ENCODE results near the gene PMS2.
"Not testable (repeated sequence)": the region's sequence is repeated elsewhere in the genome, so short reads cannot be mapped to it uniquely, and the experiment has no call there.

PMS2 gene

DNA sequence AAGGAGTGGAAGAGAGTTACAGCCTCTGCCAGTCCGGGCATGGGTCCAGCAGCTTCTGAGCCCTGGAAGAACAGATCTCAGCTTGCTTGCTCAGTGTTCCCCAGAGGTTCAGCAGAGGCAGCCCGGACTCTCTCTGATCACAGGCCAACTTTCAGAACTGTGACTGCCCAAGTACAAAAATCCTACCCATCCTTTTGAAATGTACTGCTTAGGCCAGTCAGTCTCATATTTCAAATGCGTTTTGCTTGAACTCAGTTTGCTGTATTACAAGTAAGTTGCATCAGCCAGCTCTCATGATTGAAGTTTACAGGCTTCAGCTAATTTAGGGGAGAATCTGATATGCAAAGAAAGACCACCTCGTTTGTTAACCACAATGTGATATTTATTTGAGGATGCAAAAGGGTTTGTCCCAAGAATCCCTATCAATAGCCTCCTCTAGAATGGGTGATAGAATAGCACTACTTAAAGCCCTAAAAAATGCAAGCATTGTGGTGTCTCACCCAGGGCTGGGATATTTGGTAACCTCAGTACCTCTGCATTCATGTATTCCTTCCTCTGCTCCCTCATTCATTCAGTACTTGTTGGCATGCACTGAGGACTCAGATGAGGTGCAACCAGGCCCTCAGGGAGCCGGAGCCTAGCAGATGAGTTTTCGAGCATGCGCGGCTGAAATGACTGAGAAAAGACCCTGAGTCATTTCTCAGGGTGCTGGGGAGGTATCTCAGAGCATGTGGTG, 7.2 kb upstream of the PMS2 start:
- no peak for DNase-seq (ENCODE audit: low read depth in 2 of 2)

GRCh38 chr7:6012355-6013104, 3.7 kb upstream of the PMS2 start:
- DNase-seq (ENCODE audit: low read depth in 2 of 2): no peak

GRCh38 chr7:6011541-6011940, 2.7 kb upstream of the PMS2 start:
- no peak for DNase-seq (ENCODE audit: low read depth in 2 of 2)

GRCh38 chr7:6010370-6010769, 1.5 kb upstream of the PMS2 start:
- not testable (repeated sequence) for DNase-seq (ENCODE audit: low read depth in 2 of 2)

DNA sequence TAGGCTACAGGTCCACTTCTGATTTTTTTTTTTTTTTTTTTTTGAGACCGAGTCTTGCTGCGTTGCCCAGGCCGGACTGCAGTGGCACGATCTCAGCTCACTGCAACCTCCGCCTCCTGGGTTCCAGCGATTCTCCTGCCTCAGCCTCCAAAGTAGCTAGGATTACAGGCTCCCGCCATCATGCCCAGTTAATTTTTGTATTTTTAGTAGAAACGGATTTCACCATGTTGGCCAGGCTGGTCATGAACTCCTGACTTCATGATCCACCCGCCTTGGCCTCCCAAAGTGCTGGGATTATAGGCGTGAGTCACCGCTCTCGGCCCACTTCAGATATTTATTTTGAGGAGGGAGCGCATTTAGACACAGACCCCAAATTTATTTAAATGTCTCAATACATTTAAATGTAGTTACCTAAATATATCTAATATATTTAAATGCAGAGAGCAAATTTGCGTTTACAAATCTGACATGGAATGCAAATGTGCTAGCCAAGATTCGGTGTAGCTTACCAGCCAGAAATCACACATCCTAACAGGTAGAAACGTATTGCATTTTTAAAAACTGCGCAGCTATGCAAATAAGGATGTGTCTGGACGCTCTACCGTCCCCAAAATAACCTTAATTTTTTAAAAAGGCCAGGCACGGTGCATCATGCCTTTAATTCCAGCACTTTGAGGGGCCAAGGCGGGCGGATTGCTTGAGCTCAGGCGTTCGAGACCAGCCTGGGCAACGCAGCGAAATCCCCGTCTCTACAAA, 836 bp downstream of the PMS2 start:
- not testable (repeated sequence) for DNase-seq (ENCODE audit: low read depth in 2 of 2)

- DNase-seq (ENCODE audit: low read depth in 2 of 2): no peak
Measured at GRCh38 chr7:6007386-6007785, 1.5 kb downstream of the PMS2 start.

GRCh38 chr7:5997210-5997808, 11.5 kb downstream of the PMS2 start:
- peak in 1 of 2 donors; percentile 15 for DNase-seq (ENCODE audit: low read depth in 2 of 2)

- DNase-seq (ENCODE audit: low read depth in 2 of 2): not testable (repeated sequence)
Measured at GRCh38 chr7:5987061-5987460, 21.8 kb downstream of the PMS2 start.

DNA sequence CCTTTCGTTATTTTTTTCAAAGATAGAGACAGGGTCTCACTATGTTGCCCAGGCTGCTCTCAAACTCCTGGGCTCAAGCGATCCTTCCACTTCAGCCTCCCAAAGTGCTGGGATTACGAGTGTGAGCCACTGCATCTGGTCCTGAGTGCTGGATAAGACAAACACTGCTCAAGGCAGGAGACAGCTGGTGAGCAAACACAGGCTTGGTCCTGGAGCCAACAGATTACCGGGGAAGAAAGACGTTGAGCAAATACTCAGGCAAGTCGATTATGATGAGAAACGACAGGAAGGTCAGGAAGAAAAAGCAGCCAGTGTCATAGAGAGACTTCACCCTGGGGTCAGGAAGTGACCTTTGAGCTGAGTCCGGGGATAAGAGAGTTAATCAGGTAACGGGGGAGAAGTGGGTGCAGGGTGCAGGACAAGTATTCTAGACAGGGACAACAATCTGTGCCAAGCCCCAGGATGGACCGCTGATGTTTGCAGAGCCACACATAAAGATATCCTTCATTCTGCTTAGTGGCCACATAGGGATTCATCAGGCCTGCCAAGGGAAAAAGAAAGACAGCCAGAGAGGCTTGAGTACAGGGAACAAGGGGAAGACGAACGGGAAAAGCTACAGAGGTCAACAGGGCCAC, 29.1 kb downstream of the PMS2 start:
- DNase-seq (ENCODE audit: low read depth in 2 of 2): not testable (repeated sequence)

- not testable (repeated sequence) for DNase-seq (ENCODE audit: low read depth in 2 of 2)
Measured at GRCh38 chr7:5973580-5973979, 35.3 kb downstream of the PMS2 start.

DNA sequence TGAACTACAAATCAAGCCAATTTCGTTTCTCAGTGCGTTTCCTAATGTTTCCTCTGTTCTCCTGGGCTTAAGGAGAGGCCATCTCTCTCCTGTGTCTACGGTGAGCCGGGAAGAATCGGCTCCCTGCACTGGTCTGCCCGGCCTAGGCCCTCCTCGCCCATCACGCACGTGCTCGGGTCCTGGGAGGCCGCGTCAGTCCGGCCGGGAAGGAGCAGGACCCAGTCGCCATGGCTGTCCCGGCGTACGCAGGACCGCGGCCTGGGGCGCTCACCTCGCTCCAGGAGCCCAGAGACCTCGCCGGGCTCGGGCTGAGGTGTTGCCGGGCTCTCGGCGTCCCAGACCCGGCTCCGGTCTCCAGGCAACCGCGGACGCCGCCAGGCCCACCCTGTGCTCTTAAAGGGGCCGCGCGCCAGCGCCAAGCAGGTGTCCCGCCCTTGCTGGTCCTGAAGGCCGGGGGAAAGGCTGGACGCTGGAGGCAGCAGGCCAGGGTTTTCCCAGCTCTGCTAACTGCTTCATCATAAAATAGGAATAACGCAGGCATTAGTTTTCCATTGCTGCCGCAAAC, 38.4 kb downstream of the PMS2 start, which contains the start of gene RSPH10B:
TSS of gene RSPH10B (minus strand) at position 343 of the 565 bp plus-strand sequence. CDS start 3,573 bp downstream, outside the sequence.
- not testable (repeated sequence) for DNase-seq (ENCODE audit: low read depth in 2 of 2)

- DNase-seq (ENCODE audit: low read depth in 2 of 2): not testable (repeated sequence)
Measured at GRCh38 chr7:5963810-5964209, 45.0 kb downstream of the PMS2 start.

- not testable (repeated sequence) for DNase-seq (ENCODE audit: low read depth in 2 of 2)
Measured at GRCh38 chr7:5963205-5963604, 45.6 kb downstream of the PMS2 start.

GRCh38 chr7:5934945-5935450, 73.9 kb downstream of the PMS2 start:
- DNase-seq (ENCODE audit: low read depth in 2 of 2): not testable (repeated sequence)

DNA sequence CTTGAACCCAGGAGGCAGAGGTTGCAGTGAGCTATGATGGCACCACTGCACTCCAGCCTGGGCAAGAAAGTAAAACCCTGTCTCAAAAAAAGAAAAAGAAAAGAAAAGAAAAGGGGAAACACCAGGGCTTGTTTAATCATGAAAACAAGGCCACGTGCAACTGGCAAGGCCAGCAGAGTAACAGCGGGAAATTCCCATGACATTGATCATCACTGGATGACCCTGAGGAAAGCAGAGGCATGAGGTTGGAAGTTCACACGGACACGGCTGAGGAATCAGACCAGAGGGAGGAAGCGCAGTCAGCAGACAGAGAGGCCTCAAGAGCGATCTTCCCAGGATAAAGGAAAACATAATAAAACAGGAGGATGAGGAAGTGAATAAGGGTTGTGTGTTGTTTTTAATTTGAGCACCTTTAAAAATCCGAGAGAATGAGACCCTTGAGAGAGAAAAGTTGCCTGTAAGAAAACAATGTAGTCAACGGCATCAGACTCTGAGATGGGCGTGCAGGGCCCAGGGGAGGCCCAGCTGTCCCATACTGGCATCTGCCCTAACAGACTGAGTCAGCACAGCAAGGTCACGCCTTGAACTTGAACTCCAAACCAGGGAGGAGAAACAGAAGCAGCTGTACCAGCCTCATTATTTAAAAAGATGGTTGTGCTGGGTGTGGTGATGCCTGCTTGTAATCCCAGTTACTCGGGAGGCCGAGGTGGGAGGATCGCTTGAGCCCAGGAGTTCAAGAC, 76.8 kb downstream of the PMS2 start:
- DNase-seq (ENCODE audit: low read depth in 2 of 2): not testable (repeated sequence)

DNA sequence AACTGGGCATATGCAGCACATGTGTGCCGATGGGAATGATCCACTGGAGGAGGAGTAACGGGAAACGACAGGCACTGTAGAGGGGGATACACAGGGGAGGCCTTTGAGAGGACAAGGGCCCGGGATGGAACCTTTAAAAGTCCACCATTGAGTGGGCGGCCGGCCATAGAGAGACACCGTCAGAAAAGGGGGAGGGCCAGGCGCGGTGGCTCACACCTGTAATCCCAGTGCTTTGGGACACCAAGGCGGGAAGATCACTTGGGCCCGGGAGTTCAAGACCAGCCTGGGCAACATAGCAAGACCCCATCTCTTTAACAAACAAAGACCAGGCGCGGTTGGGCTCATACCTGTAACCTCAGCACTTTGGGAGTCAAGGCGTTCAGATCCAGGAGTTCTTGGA, 77.6 kb downstream of the PMS2 start:
- not testable (repeated sequence) for DNase-seq (ENCODE audit: low read depth in 2 of 2)

GRCh38 chr7:5930290-5930689, 78.6 kb downstream of the PMS2 start:
- DNase-seq (ENCODE audit: low read depth in 2 of 2): not testable (repeated sequence)

DNA sequence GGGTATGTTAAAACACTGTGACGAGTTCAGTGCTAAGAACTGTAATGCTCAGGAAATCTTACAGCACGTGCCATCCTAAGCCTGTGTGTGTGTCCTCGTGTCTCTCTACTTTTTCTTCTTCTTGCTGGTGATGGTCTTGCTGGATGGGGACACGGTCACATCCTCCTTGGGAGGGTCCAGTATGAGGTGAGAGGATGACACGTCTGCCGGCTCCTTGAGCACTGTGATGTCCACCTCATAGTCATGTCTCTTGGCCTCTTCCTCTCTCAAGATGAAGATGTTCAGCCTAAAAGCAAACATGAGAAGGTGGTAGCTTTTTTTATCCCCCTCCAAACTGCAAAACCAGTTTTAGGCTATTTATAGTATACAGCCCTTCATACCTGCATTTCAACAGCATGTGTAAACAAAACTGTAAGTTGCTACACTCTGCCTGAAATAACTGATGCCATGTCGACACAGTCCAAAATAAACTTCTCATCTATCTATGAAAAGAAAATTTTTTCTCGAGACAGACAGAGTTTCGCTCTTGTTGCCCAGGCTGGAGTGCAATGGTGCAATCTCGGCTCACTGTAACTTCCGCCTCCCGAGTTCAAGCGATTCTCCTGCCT, 82.5 kb downstream of the PMS2 start:
- not testable (repeated sequence) for DNase-seq (ENCODE audit: low read depth in 2 of 2)

GRCh38 chr7:5924630-5925029, 84.2 kb downstream of the PMS2 start:
- not testable (repeated sequence) for DNase-seq (ENCODE audit: low read depth in 2 of 2)

GRCh38 chr7:5924180-5924579, 84.7 kb downstream of the PMS2 start:
- DNase-seq (ENCODE audit: low read depth in 2 of 2): not testable (repeated sequence)
